Measurements from ENCODE around the gene ESPN.
"Not testable (repeated sequence)": the region's sequence is repeated elsewhere in the genome, so short reads cannot be mapped to it uniquely, and the experiment has no call there.

ESPN gene

GRCh38 chr1:6483017-6483760 is 58.6 kb downstream of the ESPN start:
- DNase-seq (ENCODE audit: low read depth in 3 of 3): no peak

DNA sequence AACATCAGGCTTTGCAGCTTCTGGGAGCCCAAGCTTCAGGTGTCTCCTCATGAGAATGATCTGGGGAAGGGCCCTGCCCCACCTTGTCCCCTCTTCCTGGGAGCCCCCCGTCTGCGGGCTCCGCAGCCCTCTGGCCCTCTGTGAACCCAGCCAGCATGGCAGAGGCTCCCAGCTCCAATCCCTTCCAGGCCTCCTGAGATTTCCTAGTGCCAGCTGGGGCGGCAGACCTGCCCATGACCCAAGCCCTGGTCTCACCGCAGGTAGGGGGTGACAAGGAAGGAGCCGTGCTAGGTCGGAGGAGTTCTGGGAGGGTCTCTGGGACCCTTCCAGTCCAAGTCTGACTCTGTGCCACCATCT is 59.2 kb downstream of the ESPN start:
- DNase-seq (ENCODE audit: low read depth in 3 of 3): no peak

- no peak for DNase-seq (ENCODE audit: low read depth in 3 of 3)
Observed at GRCh38 chr1:6484826-6485167, 60.2 kb downstream of the ESPN start.

- no peak for DNase-seq (ENCODE audit: low read depth in 3 of 3)
Observed at GRCh38 chr1:6485168-6486101, 60.9 kb downstream of the ESPN start.

DNA sequence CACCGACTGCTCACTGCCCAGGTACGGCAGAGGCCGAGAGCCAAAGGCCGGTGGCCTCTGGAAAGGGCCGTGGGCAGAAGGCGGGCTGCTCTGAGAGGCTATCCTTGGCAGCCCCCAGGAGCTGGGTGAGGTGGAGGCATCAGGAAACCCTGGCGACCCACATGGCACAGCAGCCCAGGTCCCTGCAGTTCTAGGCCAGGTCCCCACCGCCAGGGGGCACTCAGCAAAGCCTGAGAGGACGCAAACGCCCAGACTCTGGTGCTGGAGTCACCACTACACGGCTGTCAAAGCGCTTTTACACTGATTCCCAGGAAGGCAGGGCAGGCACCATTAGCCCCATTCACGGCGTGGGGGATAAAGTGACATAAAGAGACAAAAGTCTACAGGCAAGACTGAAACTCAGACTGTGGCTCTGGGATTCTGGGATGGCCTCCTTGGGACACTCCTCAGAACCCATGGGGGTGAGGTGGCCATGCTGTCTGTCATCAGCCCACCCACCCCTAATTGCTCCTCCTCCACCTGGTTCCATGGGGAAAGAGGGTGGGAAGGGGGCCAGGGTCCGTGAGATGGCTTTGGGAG is 61.9 kb downstream of the ESPN start:
- peak; percentile 77 to 89 (median 77) for DNase-seq (ENCODE audit: low read depth in 3 of 3)

- DNase-seq (ENCODE audit: low read depth in 3 of 3): no peak
Observed at GRCh38 chr1:6487804-6488484, 63.4 kb downstream of the ESPN start.

DNA sequence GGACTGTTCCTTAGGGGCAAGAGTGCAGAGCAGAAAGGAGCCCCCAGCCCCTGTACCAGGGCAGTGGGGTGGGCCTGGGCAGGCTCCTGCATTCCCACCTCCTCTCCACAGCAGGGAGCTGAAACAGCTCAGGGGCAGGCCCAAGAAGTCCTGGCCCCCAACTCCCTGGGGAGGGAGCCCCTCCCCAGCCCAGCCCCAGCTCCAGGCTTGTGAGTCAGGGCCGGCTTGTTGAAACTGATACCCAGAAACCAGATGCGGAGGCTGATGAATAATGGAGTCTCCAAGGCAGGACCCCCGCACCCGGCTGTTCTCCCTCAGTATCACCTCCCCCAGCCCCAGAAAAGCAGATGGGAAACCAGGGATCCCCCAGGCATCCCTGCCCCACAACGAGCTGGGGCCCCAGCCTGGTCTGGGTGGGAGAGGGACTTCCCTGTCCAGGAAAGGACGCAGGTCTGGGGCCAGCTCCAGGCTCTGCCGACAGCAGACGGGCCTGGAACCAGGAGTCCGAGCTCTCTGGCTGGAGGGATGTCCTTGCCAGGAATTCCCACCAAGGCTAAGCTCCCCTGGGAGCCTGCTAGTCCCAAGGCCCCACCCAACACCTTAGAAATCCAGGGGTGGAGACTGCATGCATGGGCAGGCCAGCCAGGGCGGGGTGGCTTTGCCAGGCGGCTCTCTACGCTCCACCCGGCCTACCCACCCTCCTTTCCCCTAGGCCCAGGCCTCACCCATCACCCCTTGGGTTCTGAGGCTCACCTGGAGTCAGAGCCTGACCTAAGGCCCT is 64.2 kb downstream of the ESPN start:
- no peak for DNase-seq (ENCODE audit: low read depth in 3 of 3)

GRCh38 chr1:6489383-6489765 is 64.8 kb downstream of the ESPN start:
- no peak for DNase-seq (ENCODE audit: low read depth in 3 of 3)

DNA sequence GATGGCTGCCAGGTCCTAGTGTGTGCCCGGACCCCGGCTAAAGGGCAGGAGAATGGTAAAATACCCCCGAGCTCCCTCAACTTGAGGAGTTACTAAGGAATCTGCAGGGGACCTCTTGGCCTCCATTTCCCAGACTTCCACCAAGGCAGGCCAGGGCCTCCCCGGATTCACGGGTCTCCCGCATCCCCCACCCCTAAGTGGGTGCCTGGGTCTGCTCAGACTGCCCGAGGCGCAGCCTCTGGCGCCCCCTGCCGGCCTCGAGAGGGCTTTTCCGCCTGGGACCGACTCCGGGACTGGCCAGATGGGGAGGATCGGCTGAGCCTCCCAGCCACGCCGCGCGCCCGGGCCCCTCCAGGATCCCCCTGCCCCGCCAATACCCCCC is 65.2 kb downstream of the ESPN start:
- peak; percentile 66 to 74 (median 72) for DNase-seq (ENCODE audit: low read depth in 3 of 3)

GRCh38 chr1:6490181-6491080 is 65.9 kb downstream of the ESPN start:
- DNase-seq (ENCODE audit: low read depth in 3 of 3): peak; percentile 39 to 56 (median 52)

- DNase-seq (ENCODE audit: low read depth in 3 of 3): no peak
Observed at GRCh38 chr1:6491081-6491449, 66.5 kb downstream of the ESPN start.

DNA sequence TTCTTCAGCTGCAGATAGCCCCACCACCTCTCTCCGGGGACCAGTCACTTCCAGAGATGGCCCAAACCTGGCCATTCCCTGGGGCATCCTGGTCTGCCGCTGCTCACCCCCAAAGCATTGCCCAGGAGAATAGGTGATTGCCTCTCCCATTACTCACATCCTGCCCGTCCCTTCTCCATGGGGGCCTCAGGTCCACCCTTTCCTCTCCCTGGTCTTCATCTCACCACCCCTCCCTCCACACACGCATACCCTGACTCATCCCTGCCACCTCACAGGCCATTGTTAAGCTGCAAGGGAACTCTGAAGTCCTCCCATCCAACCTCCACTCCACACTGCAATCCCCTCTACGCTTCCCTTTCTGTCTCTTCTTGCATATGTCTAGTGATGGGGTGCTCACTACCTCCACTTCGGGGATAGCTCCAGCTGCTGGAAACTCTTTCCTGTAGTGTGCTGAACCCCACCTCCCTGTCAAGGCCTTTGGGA is 66.9 kb downstream of the ESPN start, which contains the start of gene PLEKHG5:
PLEKHG5 (minus strand) TSS at position 188 of the 483 bp plus-strand sequence. CDS start 14,096 bp downstream, outside the sequence.
- no peak for DNase-seq (ENCODE audit: low read depth in 3 of 3)

GRCh38 chr1:6491966-6492365 is 67.4 kb downstream of the ESPN start:
- no peak for DNase-seq (ENCODE audit: low read depth in 3 of 3)

DNA sequence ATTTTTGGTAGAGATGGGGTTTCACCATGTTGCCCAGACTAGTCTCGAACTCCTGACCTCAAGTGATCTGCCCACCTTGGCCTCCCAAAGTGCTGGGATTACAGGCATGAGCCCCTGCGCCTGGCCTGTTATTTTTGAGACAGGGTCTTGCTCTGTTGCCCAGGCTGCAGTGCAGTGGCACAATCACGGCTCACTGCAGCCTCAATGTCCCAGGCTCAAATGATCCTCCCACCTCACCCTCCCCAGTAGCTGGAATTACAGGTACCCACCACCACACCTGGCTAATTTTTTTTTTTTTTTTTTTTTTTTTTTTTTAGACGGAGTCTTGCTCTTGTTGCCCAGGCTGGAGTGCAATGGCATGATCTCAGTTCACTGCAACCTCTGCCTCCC is 69.3 kb downstream of the ESPN start:
- DNase-seq (ENCODE audit: low read depth in 3 of 3): not testable (repeated sequence)

DNA sequence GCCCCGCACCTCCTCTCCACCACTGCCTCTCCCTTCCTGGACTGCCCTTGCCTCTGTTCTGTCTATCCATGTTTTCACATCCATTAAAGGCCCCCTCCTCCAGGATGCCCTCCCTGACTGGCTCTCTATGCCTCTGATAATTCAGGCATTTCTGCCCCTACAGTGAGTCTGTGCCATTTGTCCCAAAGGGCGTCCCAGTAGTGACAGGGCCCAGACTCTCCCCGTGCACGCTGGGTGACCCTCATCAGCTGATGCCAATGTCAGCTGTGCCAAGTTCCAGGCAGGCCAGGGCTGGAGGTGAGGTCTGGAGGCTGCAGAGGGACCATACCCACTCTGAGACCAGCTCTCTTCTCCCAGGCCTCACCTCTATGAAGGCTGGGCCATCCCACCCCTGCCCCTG is 70.1 kb downstream of the ESPN start:
- DNase-seq (ENCODE audit: low read depth in 3 of 3): no peak

DNA sequence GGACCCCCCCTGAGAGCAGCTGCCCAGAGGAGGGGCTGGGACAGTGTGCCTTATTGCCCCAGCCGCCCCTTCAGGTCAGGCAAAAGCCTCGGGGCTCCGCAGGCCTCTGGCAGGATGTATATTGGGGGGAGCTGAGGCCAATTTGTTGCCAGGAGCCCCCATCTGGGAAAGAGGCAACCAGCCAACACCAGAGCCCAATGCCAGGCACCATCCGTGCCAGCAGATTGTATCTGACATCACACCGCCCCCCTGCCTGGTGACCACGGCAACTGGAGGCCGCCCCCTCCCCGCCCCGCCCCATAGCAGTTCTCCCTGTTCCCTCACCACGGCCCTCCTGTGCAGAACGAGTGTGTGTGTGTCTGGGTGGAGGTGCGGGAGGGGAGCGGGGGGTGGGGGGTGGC is 70.5 kb downstream of the ESPN start:
- no peak for DNase-seq (ENCODE audit: low read depth in 3 of 3)

DNA sequence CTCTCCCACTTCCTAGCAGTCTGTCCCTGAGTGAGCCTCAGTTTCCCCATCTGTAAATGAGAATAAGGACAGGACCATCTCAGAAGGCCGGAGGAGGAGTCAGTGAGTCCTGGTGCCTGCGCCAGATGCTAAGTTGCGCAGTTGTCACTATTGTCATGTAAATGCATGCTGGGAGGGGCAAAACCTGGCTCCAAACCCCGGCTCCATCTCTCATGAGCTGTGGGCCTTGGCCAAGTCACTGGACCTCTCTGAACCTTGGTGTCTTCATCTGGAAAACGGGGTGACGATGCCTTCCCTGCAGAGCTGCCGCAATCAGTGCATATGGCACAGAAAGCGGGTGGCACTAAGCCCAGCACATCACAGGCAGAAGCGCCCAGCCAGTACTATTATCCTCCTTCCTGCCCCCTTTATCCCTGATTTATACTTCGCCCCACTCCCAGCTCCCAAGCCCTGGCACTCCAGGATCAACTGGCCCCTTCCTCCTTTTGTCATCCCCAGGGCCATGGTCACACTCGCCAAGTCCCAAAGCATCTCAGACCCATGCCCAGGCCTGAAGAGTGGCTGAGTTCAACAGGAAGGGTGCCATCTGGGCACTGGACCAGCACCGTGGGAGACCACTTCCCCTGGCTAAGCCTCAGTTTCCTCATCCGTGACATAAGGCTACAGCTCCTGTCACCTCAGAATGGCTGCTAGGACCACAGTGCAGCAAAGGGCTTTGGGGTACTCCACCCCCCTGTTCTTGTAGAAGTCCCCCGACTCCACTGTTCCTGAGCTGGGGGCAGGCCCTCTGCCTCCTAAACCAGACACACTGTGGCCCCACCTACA is 71.2 kb downstream of the ESPN start:
- no peak for DNase-seq (ENCODE audit: low read depth in 3 of 3)

GRCh38 chr1:6496365-6496721 is 71.8 kb downstream of the ESPN start:
- no peak for DNase-seq (ENCODE audit: low read depth in 3 of 3)

- no peak for DNase-seq (ENCODE audit: low read depth in 3 of 3)
Observed at GRCh38 chr1:6496890-6497214, 72.3 kb downstream of the ESPN start.
